Osteocyte (in vitro differentiated cells): ENCODE results near the gene NECAB3. TPM values are rescaled to one million over a fixed set of nuclear protein-coding genes. Genes with fewer than 3 reads are reported as not detected.

ENCODE experiments used
- DNase-seq: peaks from one replicate; pipeline ENCODE4 v3.0.0; 2021; ENCODE audit warnings: mixed read lengths; ENCODE audit not compliant: unreplicated experiment; ENCODE audit errors: extremely low spot score
- H3K27ac Mint-ChIP-seq: one replicate; pipeline ENCODE4 v1.8.0; 2021; ENCODE audit warnings: mild to moderate bottlenecking, mixed read lengths; ENCODE audit not compliant: unreplicated experiment
- H3K27me3 Mint-ChIP-seq: one replicate; pipeline ENCODE4 v1.8.0; 2021; ENCODE audit warnings: mixed read lengths; ENCODE audit not compliant: unreplicated experiment
- H3K36me3 Mint-ChIP-seq: one replicate; pipeline ENCODE4 v1.8.0; 2021; ENCODE audit warnings: mixed read lengths; ENCODE audit not compliant: unreplicated experiment
- H3K4me1 Mint-ChIP-seq: one replicate; pipeline ENCODE4 v1.8.0; 2021; ENCODE audit warnings: mixed read lengths; ENCODE audit not compliant: unreplicated experiment
- H3K4me3 Mint-ChIP-seq: one replicate; pipeline ENCODE4 v1.8.0; 2021; ENCODE audit warnings: mild to moderate bottlenecking, moderate library complexity, mixed read lengths; ENCODE audit not compliant: unreplicated experiment
- H3K9me3 Mint-ChIP-seq: one replicate; pipeline ENCODE4 v1.8.0; 2021; ENCODE audit warnings: mixed read lengths; ENCODE audit not compliant: unreplicated experiment
- CTCF ChIP-seq: fragments of 200-600 bp; sonication (generic); IDR thresholded peaks from 2 replicates; pipeline ENCODE4 v1.5.0; 2021; ENCODE audit warnings: antibody characterized with exemption, mild to moderate bottlenecking, moderate library complexity
- total RNA-seq: library from RNA; stranded (reverse); gene quantifications from 2 replicates; pipeline ENCODE4 v1.2.1, GENCODE V29; 2021

NECAB3 gene
- total RNA-seq, 1 donor from 2014 or later = 29.1 TPM

GRCh38 chr20:33687993-33688937, 14.0 kb upstream of the NECAB3 start:
- H3K4me1 Mint-ChIP-seq = peaks cover 15% of the 10 kb centered on the region
- H3K27ac Mint-ChIP-seq = no peak overlapping the region
- no peak overlapping the region for H3K4me3 Mint-ChIP-seq
- H3K9me3 Mint-ChIP-seq = no peaks in the 10 kb centered on the region
- no peaks in the 10 kb centered on the region for H3K36me3 Mint-ChIP-seq
- TF ChIP-seq CTCF = no peak
- H3K27me3 Mint-ChIP-seq = no peaks in the 10 kb centered on the region
- no peak for DNase-seq

- H3K9me3 Mint-ChIP-seq = no peaks in the 10 kb centered on the region
- no peak for DNase-seq
These were observed 13.2 kb upstream of the NECAB3 start for GRCh38 chr20:33687370-33687915.

GRCh38 chr20:33686984-33687366, 12.7 kb upstream of the NECAB3 start:
- TF ChIP-seq CTCF = no peak
- H3K4me3 Mint-ChIP-seq = peak overlapping the region; percentile 88
- H3K27me3 Mint-ChIP-seq = no peaks in the 10 kb centered on the region
- DNase-seq = no peak
- no peaks in the 10 kb centered on the region for H3K36me3 Mint-ChIP-seq
- H3K9me3 Mint-ChIP-seq = no peaks in the 10 kb centered on the region
- H3K4me1 Mint-ChIP-seq = peaks cover 20% of the 10 kb centered on the region
- H3K27ac Mint-ChIP-seq = peak overlapping the region; percentile 60

More at GRCh38 chr20:33687370-33687915, 13.2 kb upstream of the NECAB3 start:
- H3K4me3 Mint-ChIP-seq = no peak overlapping the region
- no peaks in the 10 kb centered on the region for H3K36me3 Mint-ChIP-seq
- H3K4me1 Mint-ChIP-seq = peaks cover 18% of the 10 kb centered on the region
- no peaks in the 10 kb centered on the region for H3K27me3 Mint-ChIP-seq
- TF ChIP-seq CTCF = no peak
- H3K27ac Mint-ChIP-seq = peak overlapping the region; percentile 28

GRCh38 chr20:33686100-33686983, 12.1 kb upstream of the NECAB3 start, which contains the start of gene E2F1:
TSS of gene E2F1 (minus strand) at chr20:33686385. CDS start at chr20:33686264, 121 bp downstream.
- H3K27ac Mint-ChIP-seq = peak within 1 kb of the TSS; percentile 60
- no peaks in the 10 kb centered on the region for H3K36me3 Mint-ChIP-seq
- H3K27me3 Mint-ChIP-seq = no peaks in the 10 kb centered on the region
- no peaks in the 10 kb centered on the region for H3K9me3 Mint-ChIP-seq
- H3K4me1 Mint-ChIP-seq = peaks cover 26% of the 10 kb centered on the region
- peak; percentile 98 for DNase-seq
- H3K4me3 Mint-ChIP-seq = peak within 1 kb of the TSS; percentile 88
- TF ChIP-seq CTCF = peak; percentile 50
